Testis (tissue), 2 donors: ENCODE measurements around the gene PALM.

ENCODE experiments used
- CTCF ChIP-seq, 3 experiments: fragments of 450-650 bp in 2 of 3; fragments of 200-600 bp in 1 of 3; sonication (generic) in 1 of 3; IDR thresholded peaks; one replicate each; pipeline ENCODE4 v1.5.1; 2016 to 2019; ENCODE audit warnings: antibody characterized with exemption in 3 of 3, mild to moderate bottlenecking in 2 of 3, moderate library complexity in 1 of 3
- POLR2A ChIP-seq: fragments of 450-650 bp; IDR thresholded peaks from one replicate; pipeline ENCODE4 v1.6.1; 2017; ENCODE audit warnings: antibody characterized with exemption, mild to moderate bottlenecking, moderate library complexity

- TF ChIP-seq CTCF (IDR thresholded peaks at IDR 0.05) (no peak), POLR2A (no peak)
Measured at GRCh38 chr19:743168-743687, 34.5 kb downstream of the PALM start.
